HG03103 (cell line): ENCODE results near the gene GATAD2B.
"Not testable (repeated sequence)": the region's sequence is repeated elsewhere in the genome, so short reads cannot be mapped to it uniquely, and the experiment has no call there.

Experiments used
- ATAC-seq: cut with Tn5 transposase; IDR thresholded peaks from one replicate; pipeline ENCODE4 v1.9.1; 2021; ENCODE audit warnings: low read depth; ENCODE audit not compliant: unreplicated experiment

GATAD2B gene

GRCh38 chr1:153783233-153784190 lies 139.3 kb downstream of the GATAD2B start:
- ATAC-seq = peak; percentile 76

DNA sequence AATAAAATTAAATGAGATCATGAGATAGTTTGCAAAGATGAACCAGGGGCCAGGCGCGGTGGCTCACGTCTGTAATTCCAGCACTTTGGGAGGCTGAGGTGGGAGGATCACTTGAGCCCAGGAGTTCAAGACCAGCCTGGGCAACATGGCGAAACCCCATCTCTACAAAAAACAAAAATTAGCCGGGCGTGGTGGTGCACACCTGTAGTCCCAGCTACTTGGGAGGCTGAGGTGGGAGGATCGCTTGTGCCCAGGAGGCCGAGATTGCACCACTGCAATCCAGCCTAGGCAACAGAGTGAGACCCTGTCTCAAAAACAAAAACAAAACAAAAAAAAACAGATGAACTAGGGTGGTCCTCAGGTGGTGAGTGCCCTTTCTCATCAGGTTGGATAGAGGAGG lies 140.1 kb downstream of the GATAD2B start:
- not testable (repeated sequence) for ATAC-seq

- ATAC-seq = no peak
Observed at GRCh38 chr1:153780551-153780950, 142.2 kb downstream of the GATAD2B start.

DNA sequence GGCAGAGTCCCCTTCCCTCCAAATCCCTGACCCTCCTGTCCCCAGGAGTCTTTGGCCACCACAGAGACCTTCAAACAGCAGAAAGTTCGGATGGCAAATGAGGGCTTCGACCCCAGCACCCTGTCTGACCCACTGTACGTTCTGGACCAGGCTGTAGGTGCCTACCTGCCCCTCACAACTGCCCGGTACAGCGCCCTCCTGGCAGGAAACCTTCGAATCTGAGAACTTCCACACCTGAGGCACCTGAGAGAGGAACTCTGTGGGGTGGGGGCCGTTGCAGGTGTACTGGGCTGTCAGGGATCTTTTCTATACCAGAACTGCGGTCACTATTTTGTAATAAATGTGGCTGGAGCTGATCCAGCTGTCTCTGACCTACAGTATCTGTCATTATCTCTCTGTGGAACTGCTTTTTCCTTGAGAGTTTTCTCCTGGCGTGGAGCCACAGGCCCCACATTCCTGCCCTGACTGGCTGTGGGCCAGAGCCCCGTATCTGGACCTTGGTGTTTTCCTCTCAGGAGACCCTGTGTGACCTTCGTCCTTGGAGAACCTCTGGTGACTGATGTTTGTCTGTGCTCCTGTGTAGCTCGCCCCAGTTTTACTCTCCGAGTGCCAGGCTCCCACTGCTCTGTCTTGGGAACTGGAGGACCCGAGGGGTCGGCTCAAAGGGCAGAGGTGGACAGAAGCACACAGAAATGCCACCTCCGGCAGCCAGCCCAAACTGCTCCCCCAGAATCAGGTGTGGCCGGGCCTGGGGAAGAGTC lies 142.8 kb downstream of the GATAD2B start:
- no peak for ATAC-seq

- no peak for ATAC-seq
Observed at GRCh38 chr1:153778824-153779519, 143.8 kb downstream of the GATAD2B start.

DNA sequence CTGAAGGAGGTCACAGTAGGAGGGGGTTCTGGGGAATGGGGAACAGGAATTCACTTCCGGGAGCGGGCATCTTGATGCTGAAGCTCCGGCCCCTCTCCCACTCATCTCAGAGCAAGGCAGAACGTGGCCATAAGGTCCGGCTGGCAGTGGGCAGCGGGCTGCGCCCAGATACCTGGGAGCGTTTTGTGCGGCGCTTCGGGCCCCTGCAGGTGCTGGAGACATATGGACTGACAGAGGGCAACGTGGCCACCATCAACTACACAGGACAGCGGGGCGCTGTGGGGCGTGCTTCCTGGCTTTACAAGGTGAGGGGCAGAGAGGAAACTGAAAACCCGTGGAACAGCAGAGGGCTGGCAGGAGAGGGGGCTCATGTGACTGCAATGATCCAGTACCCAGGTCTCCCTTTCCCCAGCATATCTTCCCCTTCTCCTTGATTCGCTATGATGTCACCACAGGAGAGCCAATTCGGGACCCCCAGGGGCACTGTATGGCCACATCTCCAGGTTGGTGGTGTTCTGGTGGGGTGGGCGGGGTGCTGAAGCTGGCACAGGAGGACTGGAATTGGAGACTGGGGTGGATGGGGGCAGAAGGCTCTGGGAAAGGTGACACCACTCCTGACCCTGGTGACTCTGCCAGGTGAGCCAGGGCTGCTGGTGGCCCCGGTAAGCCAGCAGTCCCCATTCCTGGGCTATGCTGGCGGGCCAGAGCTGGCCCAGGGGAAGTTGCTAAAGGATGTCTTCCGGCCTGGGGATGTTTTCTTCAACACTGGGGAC lies 144.5 kb downstream of the GATAD2B start:
- ATAC-seq = no peak

- no peak for ATAC-seq
Observed at GRCh38 chr1:153777648-153778047, 145.1 kb downstream of the GATAD2B start.

DNA sequence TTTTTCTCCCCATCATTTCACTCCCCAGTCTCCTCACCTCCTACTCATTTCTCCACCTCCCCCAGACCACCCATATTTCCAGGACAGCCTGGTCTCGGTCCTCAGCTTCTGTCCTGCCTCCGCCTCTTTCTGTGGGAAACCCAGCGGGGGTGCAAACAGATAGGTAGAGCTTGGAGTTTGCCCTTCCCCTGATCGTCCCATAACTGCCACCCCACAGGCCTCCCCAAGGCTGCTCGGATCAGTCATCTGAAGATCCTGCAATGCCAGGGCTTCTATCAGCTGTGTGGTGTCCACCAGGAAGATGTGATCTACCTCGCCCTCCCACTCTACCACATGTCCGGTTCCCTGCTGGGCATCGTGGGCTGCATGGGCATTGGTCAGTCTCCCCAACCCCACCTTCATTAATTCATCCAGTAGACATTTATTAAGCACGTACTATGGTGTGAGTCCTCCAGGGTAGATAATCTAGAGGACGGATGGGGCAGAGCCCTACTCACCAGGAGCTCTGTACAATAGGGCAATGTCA lies 145.9 kb downstream of the GATAD2B start:
- ATAC-seq = no peak

GRCh38 chr1:153776352-153776751 lies 146.4 kb downstream of the GATAD2B start:
- ATAC-seq = no peak

GRCh38 chr1:153775458-153776327 lies 147.1 kb downstream of the GATAD2B start:
- no peak for ATAC-seq

DNA sequence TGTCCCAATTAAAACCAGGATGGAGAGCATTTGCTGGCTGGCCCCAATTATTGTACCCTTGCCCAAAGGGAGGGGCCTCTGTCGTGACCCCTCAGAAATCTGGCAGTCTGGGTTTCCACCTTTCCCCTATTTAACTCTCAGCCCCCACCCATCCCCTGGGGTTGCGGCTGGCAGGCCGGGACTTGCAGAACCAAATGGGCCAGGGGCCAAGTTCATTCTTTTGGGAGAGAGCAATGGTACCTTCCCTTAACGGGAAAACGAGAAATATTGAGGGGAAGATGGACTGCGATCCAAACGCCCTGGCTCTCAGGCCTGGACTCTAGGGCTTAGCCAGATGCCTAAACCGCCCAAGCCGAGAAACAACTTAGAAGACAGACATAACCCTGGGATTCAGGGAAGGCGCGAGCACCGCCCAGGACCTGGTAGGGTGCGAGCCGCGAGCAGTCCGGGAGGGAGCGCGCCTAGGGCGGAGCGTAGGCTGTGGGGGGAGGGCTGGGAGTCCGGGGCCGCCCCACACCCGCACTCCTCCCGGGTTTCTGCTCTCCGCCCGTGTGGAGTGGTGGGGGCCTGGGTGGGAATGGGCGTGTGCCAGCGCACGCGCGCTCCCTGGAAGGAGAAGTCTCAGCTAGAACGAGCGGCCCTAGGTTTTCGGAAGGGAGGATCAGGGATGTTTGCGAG lies 147.9 kb downstream of the GATAD2B start, which contains the start of gene SLC27A3:
Gene SLC27A3, plus strand, starts transcription at position 628 of the 678 bp plus-strand sequence. CDS start 91 bp downstream, outside the sequence.
- ATAC-seq = no peak

- ATAC-seq = no peak
Observed at GRCh38 chr1:153774026-153774595, 148.7 kb downstream of the GATAD2B start.

GRCh38 chr1:153773096-153773921 lies 149.5 kb downstream of the GATAD2B start:
- no peak for ATAC-seq

DNA sequence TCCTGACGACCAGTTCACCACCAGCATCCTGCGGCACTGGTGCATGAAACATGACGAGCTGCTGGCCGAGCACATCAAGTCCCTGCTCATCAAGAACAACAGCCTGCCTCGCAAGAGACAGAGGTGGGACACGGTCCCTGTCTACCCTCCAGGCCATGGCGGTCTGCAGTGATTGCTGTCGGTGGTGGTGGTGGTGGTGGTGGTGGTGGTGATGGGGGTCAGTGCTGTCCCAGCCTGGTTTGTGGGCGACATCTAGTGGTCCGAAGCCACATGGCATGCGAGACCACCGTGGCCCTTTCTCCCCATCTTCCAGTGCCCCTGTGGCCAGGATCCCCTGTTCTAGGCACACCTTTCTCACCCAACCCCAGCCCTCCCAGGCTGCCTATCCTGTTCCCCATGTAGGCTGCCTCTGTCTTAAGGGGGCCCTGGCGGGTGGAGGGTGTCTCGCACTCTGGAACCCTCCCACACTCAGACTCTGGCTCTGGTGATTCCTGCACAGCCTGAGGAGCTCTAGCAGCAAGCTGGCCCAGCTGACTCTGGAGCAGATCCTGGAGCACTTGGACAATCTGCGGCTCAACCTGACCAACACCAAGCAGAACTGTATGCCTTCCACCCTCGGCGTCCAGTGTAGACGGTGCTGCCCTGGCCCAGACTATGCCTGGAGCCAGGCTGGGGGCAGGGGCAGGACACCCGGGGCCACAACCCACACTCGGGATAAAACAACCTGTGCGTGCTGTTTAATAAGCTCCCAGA lies 150.8 kb downstream of the GATAD2B start:
- no peak for ATAC-seq

- ATAC-seq = no peak
Observed at GRCh38 chr1:153771261-153771660, 151.5 kb downstream of the GATAD2B start.

DNA sequence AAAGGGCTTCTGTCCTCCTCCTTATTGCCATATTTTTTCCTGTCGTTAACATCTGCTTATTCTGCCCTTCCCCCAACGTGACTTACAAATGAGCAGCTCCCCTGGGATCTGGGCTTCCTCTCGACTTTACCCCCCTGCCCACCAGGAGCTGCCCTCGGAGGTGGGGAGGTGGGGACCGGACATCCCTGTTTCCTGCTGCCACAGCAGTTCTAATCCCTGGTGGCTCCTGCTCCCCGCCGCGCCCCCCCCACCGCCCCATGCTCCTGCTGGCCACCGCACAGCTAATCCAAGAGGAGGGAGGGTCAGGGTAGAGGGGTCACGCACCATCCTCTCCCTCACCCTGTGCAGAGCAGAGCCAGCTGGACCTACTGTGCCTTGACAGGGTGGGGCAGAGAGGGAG lies 152.0 kb downstream of the GATAD2B start:
- ATAC-seq = no peak
